HepG2 (cell line): ENCODE results near the gene PPP1R3F. TPM values are rescaled to one million over a fixed set of nuclear protein-coding genes. Genes with fewer than 3 reads are reported as not detected.
A peak's percentile ranks its signal among the peaks of the same experiment; 100 is the strongest.

ENCODE experiments used
- AKAP8 ChIP-seq: sonication (generic); formaldehyde crosslinking; IDR thresholded peaks from 2 replicates; pipeline ENCODE4 v1.5.1; 2020; ENCODE audit warnings: mild to moderate bottlenecking, missing genetic modification reagents
- BRD4 ChIP-seq: sonication (generic); formaldehyde crosslinking; IDR thresholded peaks from 2 replicates; pipeline ENCODE4 v1.4.0; 2020; ENCODE audit warnings: missing genetic modification reagents
- EHMT2 ChIP-seq: fragments of 200-600 bp; sonication (generic); IDR thresholded peaks from 2 replicates; pipeline ENCODE4 v1.7.0; 2017; ENCODE audit warnings: antibody characterized with exemption, low read depth, low read length, borderline replicate concordance
- GLI4 ChIP-seq: sonication (generic); formaldehyde crosslinking; IDR thresholded peaks from 2 replicates; pipeline ENCODE4 v1.5.1; 2020; ENCODE audit warnings: missing genetic modification reagents, mild to moderate bottlenecking, moderate library complexity, borderline replicate concordance
- KLF16 ChIP-seq, 2 experiments: sonication (generic) in 1 of 2; formaldehyde crosslinking in 1 of 2; IDR thresholded peaks; 2 replicates each; pipeline versions ENCODE4 v1.6.1 to v1.8.0; 2016 to 2023; ENCODE audit warnings: missing genetic modification reagents in 2 of 2, missing compliant biosample characterization in 1 of 2
- PCBP2 ChIP-seq: fragments of 200-400 bp; formaldehyde crosslinking; optimal IDR thresholded peaks from 2 replicates; pipeline ENCODE3; 2018; ENCODE audit warnings: low read length, low read depth; ENCODE audit not compliant: poor library complexity, severe bottlenecking
- PHB2 ChIP-seq: fragments of 450-650 bp; IDR thresholded peaks from 2 replicates; pipeline ENCODE4 v1.6.1; 2018; ENCODE audit not compliant: partially characterized antibody
- RFXAP ChIP-seq: sonication (generic); formaldehyde crosslinking; IDR thresholded peaks from 2 replicates; pipeline ENCODE4 v1.4.0; 2020; ENCODE audit warnings: missing genetic modification reagents, borderline replicate concordance
- SETDB1 ChIP-seq: sonication (generic); formaldehyde crosslinking; IDR thresholded peaks from 2 replicates; pipeline ENCODE4 v1.5.1; 2020; ENCODE audit warnings: missing genetic modification reagents, mild to moderate bottlenecking, borderline replicate concordance
- TCF7 ChIP-seq: sonication (generic); IDR thresholded peaks from 2 replicates; pipeline ENCODE4 v1.6.1; 2016; ENCODE audit warnings: antibody characterized with exemption, low read depth
- THAP7 ChIP-seq: sonication (generic); formaldehyde crosslinking; IDR thresholded peaks from 2 replicates; pipeline ENCODE4 v1.8.1; 2023; ENCODE audit warnings: mild to moderate bottlenecking, missing genetic modification reagents
- YY1 ChIP-seq: IDR thresholded peaks from 2 replicates; pipeline ENCODE4 v1.6.1; 2011; ENCODE audit warnings: low read length, low read depth, moderate library complexity, mild to moderate bottlenecking; ENCODE audit not compliant: insufficient read depth, insufficient replicate concordance
- ZNF225 ChIP-seq: sonication (generic); formaldehyde crosslinking; IDR thresholded peaks from 2 replicates; pipeline ENCODE4 v1.4.0; 2020; ENCODE audit warnings: mild to moderate bottlenecking, missing genetic modification reagents
- ZNF326 ChIP-seq: sonication (generic); formaldehyde crosslinking; IDR thresholded peaks from 2 replicates; pipeline ENCODE4 v1.4.0; 2020; ENCODE audit warnings: missing genetic modification reagents, borderline replicate concordance
- ZNF33B ChIP-seq: sonication (generic); formaldehyde crosslinking; IDR thresholded peaks from 2 replicates; pipeline ENCODE4 v1.5.1; 2020; ENCODE audit warnings: mild to moderate bottlenecking, missing genetic modification reagents
- ZNF513 ChIP-seq: sonication (generic); formaldehyde crosslinking; conservative IDR thresholded peaks from 2 replicates; pipeline ENCODE4 v1.5.0; 2020; ENCODE audit warnings: missing genetic modification reagents
- ZNF710 ChIP-seq: sonication (generic); formaldehyde crosslinking; IDR thresholded peaks from 2 replicates; pipeline ENCODE4 v1.5.0; 2020; ENCODE audit warnings: mild to moderate bottlenecking, missing genetic modification reagents, borderline replicate concordance
- ZNF775 ChIP-seq: sonication (generic); formaldehyde crosslinking; IDR thresholded peaks from 2 replicates; pipeline ENCODE4 v1.4.0; 2020; ENCODE audit warnings: missing genetic modification reagents, mild to moderate bottlenecking, moderate library complexity, borderline replicate concordance
- polyA plus RNA-seq, 8 experiments: library from polyadenylated mRNA; depleted of rRNA in 3 of 8; stranded (reverse) in 7 of 8; unstranded in 1 of 8; fragments of >200 nt; fragmentation: Illumina TruSeq in 4 of 8; extraction: Trizol in 4 of 8; gene quantifications; 2 replicates each; pipeline versions ENCODE4 v1.2.1 to v1.2.3, GENCODE V29; 2011 to 2016; ENCODE audit warnings: low read depth in 4 of 8, missing spikeins in 1 of 8, mixed read lengths in 1 of 8; ENCODE audit not compliant: insufficient read depth in 1 of 8
- total RNA-seq, 5 experiments: library from RNA; depleted of rRNA; stranded (reverse); fragments of >200 nt; fragmentation: Illumina TruSeq; extraction: Trizol; gene quantifications; 2 replicates each; pipeline ENCODE4 v1.2.3, GENCODE V29; 2016; ENCODE audit warnings: low read depth in 1 of 5
- TF ChIP-seq, protein P1 (sequence below): sonication (generic); formaldehyde crosslinking; IDR thresholded peaks from 2 replicates; pipeline ENCODE4 v1.4.0; 2020; ENCODE audit warnings: missing genetic modification reagents
- TF ChIP-seq, protein P2 (sequence below): sonication (generic); formaldehyde crosslinking; IDR thresholded peaks from 2 replicates; pipeline ENCODE4 v1.4.0; 2020; ENCODE audit warnings: missing genetic modification reagents

The PPP1R3F gene
- total and polyA plus RNA-seq, 2 of the 13 experiments (the other 11 are each of a cell fraction or from before 2014, with no cell fraction given): 0.82 to 0.84 TPM

GRCh38 chrX:49269010-49269766 lies 405 bp upstream of the PPP1R3F start (continued):
- TF ChIP-seq ZNF775 (CRISPR knock-in tag): no peak
- TF ChIP-seq, protein P1, sequence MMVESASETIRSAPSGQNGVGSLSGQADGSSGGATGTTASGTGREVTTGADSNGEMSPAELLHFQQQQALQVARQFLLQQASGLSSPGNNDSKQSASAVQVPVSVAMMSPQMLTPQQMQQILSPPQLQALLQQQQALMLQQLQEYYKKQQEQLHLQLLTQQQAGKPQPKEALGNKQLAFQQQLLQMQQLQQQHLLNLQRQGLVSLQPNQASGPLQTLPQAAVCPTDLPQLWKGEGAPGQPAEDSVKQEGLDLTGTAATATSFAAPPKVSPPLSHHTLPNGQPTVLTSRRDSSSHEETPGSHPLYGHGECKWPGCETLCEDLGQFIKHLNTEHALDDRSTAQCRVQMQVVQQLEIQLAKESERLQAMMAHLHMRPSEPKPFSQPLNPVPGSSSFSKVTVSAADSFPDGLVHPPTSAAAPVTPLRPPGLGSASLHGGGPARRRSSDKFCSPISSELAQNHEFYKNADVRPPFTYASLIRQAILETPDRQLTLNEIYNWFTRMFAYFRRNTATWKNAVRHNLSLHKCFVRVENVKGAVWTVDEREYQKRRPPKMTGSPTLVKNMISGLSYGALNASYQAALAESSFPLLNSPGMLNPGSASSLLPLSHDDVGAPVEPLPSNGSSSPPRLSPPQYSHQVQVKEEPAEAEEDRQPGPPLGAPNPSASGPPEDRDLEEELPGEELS (CRISPR knock-in tag): no peak
- TF ChIP-seq ZNF513: no peak
- peak; percentile 35 for TF ChIP-seq YY1
- TF ChIP-seq, protein P2, sequence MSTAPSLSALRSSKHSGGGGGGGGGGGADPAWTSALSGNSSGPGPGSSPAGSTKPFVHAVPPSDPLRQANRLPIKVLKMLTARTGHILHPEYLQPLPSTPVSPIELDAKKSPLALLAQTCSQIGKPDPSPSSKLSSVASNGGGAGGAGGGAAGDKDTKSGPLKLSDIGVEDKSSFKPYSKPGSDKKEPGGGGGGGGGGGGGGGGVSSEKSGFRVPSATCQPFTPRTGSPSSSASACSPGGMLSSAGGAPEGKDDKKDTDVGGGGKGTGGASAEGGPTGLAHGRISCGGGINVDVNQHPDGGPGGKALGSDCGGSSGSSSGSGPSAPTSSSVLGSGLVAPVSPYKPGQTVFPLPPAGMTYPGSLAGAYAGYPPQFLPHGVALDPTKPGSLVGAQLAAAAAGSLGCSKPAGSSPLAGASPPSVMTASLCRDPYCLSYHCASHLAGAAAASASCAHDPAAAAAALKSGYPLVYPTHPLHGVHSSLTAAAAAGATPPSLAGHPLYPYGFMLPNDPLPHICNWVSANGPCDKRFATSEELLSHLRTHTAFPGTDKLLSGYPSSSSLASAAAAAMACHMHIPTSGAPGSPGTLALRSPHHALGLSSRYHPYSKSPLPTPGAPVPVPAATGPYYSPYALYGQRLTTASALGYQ (CRISPR knock-in tag): no peak
- TF ChIP-seq EHMT2: peak; percentile 67; the same call in 1 of the 2 replicates
- TF ChIP-seq KLF16 (CRISPR knock-in tag; IDR thresholded peaks at IDR 0.05): no peak
- TF ChIP-seq ZNF710: no peak
- TF ChIP-seq AKAP8: no peak
- no peak for TF ChIP-seq PHB2
- TF ChIP-seq GLI4: no peak
- TF ChIP-seq RFXAP (CRISPR knock-in tag): peak; percentile 26; the same call in 1 of the 2 replicates
- no peak for TF ChIP-seq THAP7
- TF ChIP-seq ZNF225: no peak
- no peak for TF ChIP-seq PCBP2
- TF ChIP-seq ZNF326 (CRISPR knock-in tag): no peak
- no peak for TF ChIP-seq ZNF33B (CRISPR knock-in tag)
- TF ChIP-seq SETDB1 (CRISPR knock-in tag): no peak
- TF ChIP-seq TCF7: no peak
- no peak; the same call in 1 of the 2 replicates for TF ChIP-seq BRD4 (CRISPR knock-in tag)
